ENCODE results near the gene HNF4A.
A peak's percentile ranks its signal among the peaks of the same experiment; 100 is the strongest.

HNF4A gene

DNA sequence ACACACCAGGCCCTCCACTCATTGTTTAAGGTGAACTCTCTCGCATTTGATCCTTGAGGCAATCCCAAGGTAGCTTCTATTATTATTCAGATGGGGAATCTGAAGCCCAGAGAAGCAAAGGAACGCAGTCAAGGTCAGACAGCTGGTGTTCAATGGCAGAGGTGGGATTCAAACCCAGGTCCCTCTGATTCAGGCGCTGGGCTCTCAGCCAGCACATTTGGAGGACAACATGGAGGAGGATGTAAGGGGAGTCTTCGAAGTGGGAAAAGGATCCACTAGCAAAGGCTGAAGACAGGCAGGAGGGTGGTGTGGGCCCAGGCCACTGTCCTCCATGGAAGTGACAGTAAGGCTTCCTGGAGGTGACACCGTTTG lies 106.3 kb downstream of the HNF4A start:
- Histone ChIP-seq H3K4me1 (ENCODE audit: control insufficient read depth, low read depth, low read length) (no peaks in the 10 kb centered on the region), H3K4me3 (ENCODE audit: low read length) (no peak overlapping the region), H2BK5ac (ENCODE audit: low read length) (no peak overlapping the region), H3K27ac (ENCODE audit: low read depth, low read length) (no peak overlapping the region), H3K56ac (ENCODE audit: low read length) (no peak overlapping the region), H3K27me3 (ENCODE audit: insufficient read depth, low read length, poor library complexity) (no peaks in the 10 kb centered on the region), H4K5ac (ENCODE audit: low read length) (no peak overlapping the region), H2AK5ac (ENCODE audit: low read length) (no peak overlapping the region), H3K9ac (ENCODE audit: low read length) (no peak overlapping the region), H3K23ac (ENCODE audit: low read length) (no peak overlapping the region), H2BK120ac (ENCODE audit: low read depth, low read length) (no peak overlapping the region), H3K36me3 (ENCODE audit: control insufficient read depth, insufficient read depth, low read length) (no peaks in the 10 kb centered on the region), H3K79me2 (ENCODE audit: control insufficient read depth, insufficient read depth, low read length) (no peaks in the 10 kb centered on the region), H3K4me2 (ENCODE audit: low read length) (no peak overlapping the region), H3K79me1 (ENCODE audit: low read length) (no peaks in the 10 kb centered on the region), H3K18ac (ENCODE audit: low read length) (no peak overlapping the region), H3K4ac (ENCODE audit: low read depth, low read length) (no peak overlapping the region), H4K8ac (ENCODE audit: low read depth, low read length) (no peak overlapping the region), H2BK15ac (replicated peaks; ENCODE audit: low read depth) (no peak overlapping the region)
- WGBS (ENCODE audit: extremely low coverage, insufficient coverage, low lambda C conversion rate) = no CpG with 5 or more reads among the region's 5 CpGs
- DNase-seq = no peak

DNA sequence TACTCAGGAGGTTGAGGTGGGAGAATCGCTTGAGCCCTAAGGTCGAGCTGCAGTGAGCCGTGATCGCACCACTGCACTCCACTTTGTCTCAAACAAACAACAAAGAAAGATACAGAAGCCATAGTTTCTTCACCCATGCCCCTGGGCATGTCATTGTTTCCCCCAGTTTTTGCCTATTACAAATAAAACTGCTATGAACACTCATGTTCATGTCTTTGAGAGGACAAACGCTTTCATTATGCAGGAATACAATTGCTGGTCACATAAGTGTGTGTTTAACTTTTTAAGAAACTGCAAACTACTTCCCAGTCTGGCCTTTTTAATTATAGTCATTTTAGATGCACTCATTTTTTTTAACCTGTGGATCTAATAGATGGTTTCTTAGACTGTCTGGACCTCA lies 108.0 kb downstream of the HNF4A start:
- H3K4me3 ChIP-seq (ENCODE audit: low read length) = no peak overlapping the region
- H2BK15ac ChIP-seq (replicated peaks; ENCODE audit: low read depth) = no peak overlapping the region
- no peak overlapping the region for H3K4me2 ChIP-seq (ENCODE audit: low read length)
- no peak overlapping the region for H3K27ac ChIP-seq (ENCODE audit: low read depth, low read length)
- H2BK120ac ChIP-seq (ENCODE audit: low read depth, low read length) = no peak overlapping the region
- no peaks in the 10 kb centered on the region for H3K79me2 ChIP-seq (ENCODE audit: control insufficient read depth, insufficient read depth, low read length)
- no peak overlapping the region for H4K8ac ChIP-seq (ENCODE audit: low read depth, low read length)
- H2AK5ac ChIP-seq (ENCODE audit: low read length) = no peak overlapping the region
- DNase-seq = no peak
- H3K23ac ChIP-seq (ENCODE audit: low read length) = no peak overlapping the region
- no peaks in the 10 kb centered on the region for H3K4me1 ChIP-seq (ENCODE audit: control insufficient read depth, low read depth, low read length)
- no peak overlapping the region for H2BK5ac ChIP-seq (ENCODE audit: low read length)
- H4K5ac ChIP-seq (ENCODE audit: low read length) = no peak overlapping the region
- no peak overlapping the region for H3K9ac ChIP-seq (ENCODE audit: low read length)
- H3K56ac ChIP-seq (ENCODE audit: low read length) = no peak overlapping the region
- no peak overlapping the region for H3K4ac ChIP-seq (ENCODE audit: low read depth, low read length)
- WGBS (ENCODE audit: extremely low coverage, insufficient coverage, low lambda C conversion rate) = no CpG with 5 or more reads among the region's 5 CpGs
- H3K27me3 ChIP-seq (ENCODE audit: insufficient read depth, low read length, poor library complexity) = no peaks in the 10 kb centered on the region
- no peaks in the 10 kb centered on the region for H3K36me3 ChIP-seq (ENCODE audit: control insufficient read depth, insufficient read depth, low read length)
- H3K79me1 ChIP-seq (ENCODE audit: low read length) = no peaks in the 10 kb centered on the region
- H3K18ac ChIP-seq (ENCODE audit: low read length) = no peak overlapping the region

DNA sequence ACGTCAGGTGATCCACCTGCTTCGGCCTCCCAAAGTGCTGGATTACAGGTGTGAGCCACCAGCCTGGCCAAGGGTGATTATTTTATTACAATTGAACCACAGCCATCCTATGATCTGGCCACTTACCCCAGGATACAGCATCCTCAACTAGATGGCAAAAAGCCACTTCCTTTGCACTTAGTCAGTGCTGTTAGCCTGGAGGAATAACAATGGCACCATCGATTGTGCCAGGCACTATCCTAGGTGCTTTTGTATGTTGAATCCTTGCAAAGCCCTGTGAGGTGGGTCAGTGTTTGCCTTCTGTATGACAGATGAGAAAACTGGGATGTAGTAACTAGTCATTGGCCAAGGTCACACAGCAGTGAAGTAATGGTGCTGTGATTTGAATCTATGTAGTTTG lies 109.0 kb downstream of the HNF4A start:
- Histone ChIP-seq H2BK15ac (replicated peaks; ENCODE audit: low read depth) (no peak overlapping the region), H2AK5ac (ENCODE audit: low read length) (no peak overlapping the region), H3K36me3 (ENCODE audit: control insufficient read depth, insufficient read depth, low read length) (no peaks in the 10 kb centered on the region)

DNA sequence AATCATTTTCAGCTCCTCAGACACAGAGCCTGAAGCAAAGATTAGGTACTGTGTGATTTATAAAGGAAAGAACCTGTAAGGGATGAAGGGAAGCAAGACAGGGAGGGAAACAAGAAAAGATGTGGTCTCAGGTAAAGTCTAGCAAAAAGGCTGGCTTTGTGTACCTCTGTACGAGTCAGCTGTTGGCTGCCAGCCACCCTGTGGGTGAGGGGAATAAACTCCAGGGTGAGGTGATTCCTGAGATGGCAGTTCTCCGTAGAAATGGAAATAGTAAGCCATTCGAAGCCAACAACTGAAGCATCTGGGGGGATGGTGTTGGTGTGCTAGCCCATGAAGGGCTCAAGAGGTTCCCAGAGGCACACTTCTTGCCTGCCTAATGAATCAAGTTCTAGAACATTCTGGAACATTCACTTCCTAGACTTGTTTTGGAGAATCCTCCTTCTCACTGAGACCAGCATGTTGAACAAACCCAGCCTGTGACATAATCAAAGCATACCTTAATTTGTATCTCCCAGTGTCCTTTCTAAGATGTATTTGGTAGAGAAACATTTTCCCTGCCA lies 109.6 kb downstream of the HNF4A start:
- Histone ChIP-seq H2AK5ac (ENCODE audit: low read length) (no peak overlapping the region), H3K79me2 (ENCODE audit: control insufficient read depth, insufficient read depth, low read length) (no peaks in the 10 kb centered on the region), H3K4me2 (ENCODE audit: low read length) (no peak overlapping the region), H2BK5ac (ENCODE audit: low read length) (no peak overlapping the region), H2BK15ac (replicated peaks; ENCODE audit: low read depth) (no peak overlapping the region), H3K4ac (ENCODE audit: low read depth, low read length) (no peak overlapping the region), H4K8ac (ENCODE audit: low read depth, low read length) (no peak overlapping the region), H3K56ac (ENCODE audit: low read length) (no peak overlapping the region), H3K18ac (ENCODE audit: low read length) (no peak overlapping the region), H2BK120ac (ENCODE audit: low read depth, low read length) (no peak overlapping the region), H3K4me3 (ENCODE audit: low read length) (no peak overlapping the region), H3K27ac (ENCODE audit: low read depth, low read length) (no peak overlapping the region), H3K4me1 (ENCODE audit: control insufficient read depth, low read depth, low read length) (no peaks in the 10 kb centered on the region), H3K9ac (ENCODE audit: low read length) (no peak overlapping the region), H3K27me3 (ENCODE audit: insufficient read depth, low read length, poor library complexity) (no peaks in the 10 kb centered on the region), H3K79me1 (ENCODE audit: low read length) (no peaks in the 10 kb centered on the region), H4K5ac (ENCODE audit: low read length) (no peak overlapping the region), H3K36me3 (ENCODE audit: control insufficient read depth, insufficient read depth, low read length) (no peaks in the 10 kb centered on the region), H3K23ac (ENCODE audit: low read length) (no peak overlapping the region)
- no peak for DNase-seq
- no CpG with 5 or more reads among the region's 3 CpGs for WGBS (ENCODE audit: extremely low coverage, insufficient coverage, low lambda C conversion rate)

More for the DNA sequence above, 109.0 kb downstream of the HNF4A start:
- Histone ChIP-seq H3K23ac (ENCODE audit: low read length) (no peak overlapping the region), H3K4me2 (ENCODE audit: low read length) (no peak overlapping the region), H2BK5ac (ENCODE audit: low read length) (no peak overlapping the region), H3K79me1 (ENCODE audit: low read length) (no peaks in the 10 kb centered on the region), H4K5ac (ENCODE audit: low read length) (no peak overlapping the region), H3K4me1 (ENCODE audit: control insufficient read depth, low read depth, low read length) (no peaks in the 10 kb centered on the region), H2BK120ac (ENCODE audit: low read depth, low read length) (no peak overlapping the region), H3K27ac (ENCODE audit: low read depth, low read length) (no peak overlapping the region), H3K79me2 (ENCODE audit: control insufficient read depth, insufficient read depth, low read length) (no peaks in the 10 kb centered on the region), H3K4me3 (ENCODE audit: low read length) (no peak overlapping the region), H3K4ac (ENCODE audit: low read depth, low read length) (no peak overlapping the region), H4K8ac (ENCODE audit: low read depth, low read length) (no peak overlapping the region), H3K9ac (ENCODE audit: low read length) (no peak overlapping the region), H3K27me3 (ENCODE audit: insufficient read depth, low read length, poor library complexity) (no peaks in the 10 kb centered on the region), H3K56ac (ENCODE audit: low read length) (no peak overlapping the region), H3K18ac (ENCODE audit: low read length) (no peak overlapping the region)
- DNase-seq = no peak
- WGBS (ENCODE audit: extremely low coverage, insufficient coverage, low lambda C conversion rate) = no CpG with 5 or more reads among the region's 3 CpGs

DNA sequence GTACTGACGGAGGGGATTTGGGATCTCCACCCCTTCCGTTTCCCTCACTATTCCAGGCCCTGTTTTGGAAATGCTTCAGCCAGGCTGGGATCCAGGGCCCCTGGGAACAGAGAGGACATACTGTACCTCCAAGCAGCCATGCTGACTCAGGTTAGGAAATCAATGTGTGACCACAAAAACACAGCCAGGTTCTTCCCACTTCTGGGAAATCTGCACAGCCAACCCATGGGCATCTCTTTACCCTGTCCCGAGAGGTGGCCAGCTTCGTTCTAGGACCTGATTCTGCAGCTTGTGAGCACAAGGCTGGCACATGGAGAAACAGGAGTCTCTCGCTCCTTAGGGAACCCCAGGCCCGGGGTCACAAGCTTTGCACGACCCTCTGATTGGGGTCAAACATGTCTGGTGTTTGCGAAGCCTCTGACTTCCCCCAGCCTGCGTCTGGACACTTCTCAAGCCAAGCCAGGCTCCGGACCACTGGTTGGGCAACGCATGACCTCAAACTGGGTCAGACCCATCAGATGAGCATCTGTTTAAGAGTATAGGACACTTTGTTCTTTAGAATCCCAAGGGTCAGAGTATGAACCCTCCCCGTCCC lies 111.9 kb downstream of the HNF4A start:
- Histone ChIP-seq H3K9ac (ENCODE audit: low read length) (no peak overlapping the region), H2BK5ac (ENCODE audit: low read length) (no peak overlapping the region), H3K18ac (ENCODE audit: low read length) (no peak overlapping the region), H3K27me3 (ENCODE audit: insufficient read depth, low read length, poor library complexity) (no peaks in the 10 kb centered on the region), H3K4me3 (ENCODE audit: low read length) (no peak overlapping the region), H4K5ac (ENCODE audit: low read length) (no peak overlapping the region), H3K79me2 (ENCODE audit: control insufficient read depth, insufficient read depth, low read length) (no peaks in the 10 kb centered on the region), H3K23ac (ENCODE audit: low read length) (no peak overlapping the region), H3K4ac (ENCODE audit: low read depth, low read length) (no peak overlapping the region), H3K56ac (ENCODE audit: low read length) (peak overlapping the region; percentile 43), H3K4me2 (ENCODE audit: low read length) (no peak overlapping the region), H2AK5ac (ENCODE audit: low read length) (no peak overlapping the region), H3K79me1 (ENCODE audit: low read length) (no peaks in the 10 kb centered on the region), H3K27ac (ENCODE audit: low read depth, low read length) (no peak overlapping the region), H2BK15ac (replicated peaks; ENCODE audit: low read depth) (no peak overlapping the region), H3K4me1 (ENCODE audit: control insufficient read depth, low read depth, low read length) (no peaks in the 10 kb centered on the region), H2BK120ac (ENCODE audit: low read depth, low read length) (no peak overlapping the region), H4K8ac (ENCODE audit: low read depth, low read length) (no peak overlapping the region), H3K36me3 (ENCODE audit: control insufficient read depth, insufficient read depth, low read length) (no peaks in the 10 kb centered on the region)
- no CpG with 5 or more reads among the region's 12 CpGs for WGBS (ENCODE audit: extremely low coverage, insufficient coverage, low lambda C conversion rate)
- DNase-seq = no peak
